DOHH2 (cell line): ENCODE results near the gene CACNG6.

ENCODE experiments used
- CTCF ChIP-seq: fragments of 200-600 bp; sonication (generic); IDR thresholded peaks from one replicate; pipeline ENCODE4 v1.5.1; 2014; ENCODE audit warnings: antibody characterized with exemption, mild to moderate bottlenecking, low read depth, low read length; ENCODE audit not compliant: poor library complexity, severe bottlenecking
- EZH2phosphoT487 ChIP-seq: fragments of 200-600 bp; sonication (generic); IDR thresholded peaks from 2 replicates; pipeline ENCODE4 v1.6.1; 2017; ENCODE audit warnings: borderline replicate concordance, mild to moderate bottlenecking, antibody characterized with exemption, low read length, moderate library complexity, mixed read lengths

DNA sequence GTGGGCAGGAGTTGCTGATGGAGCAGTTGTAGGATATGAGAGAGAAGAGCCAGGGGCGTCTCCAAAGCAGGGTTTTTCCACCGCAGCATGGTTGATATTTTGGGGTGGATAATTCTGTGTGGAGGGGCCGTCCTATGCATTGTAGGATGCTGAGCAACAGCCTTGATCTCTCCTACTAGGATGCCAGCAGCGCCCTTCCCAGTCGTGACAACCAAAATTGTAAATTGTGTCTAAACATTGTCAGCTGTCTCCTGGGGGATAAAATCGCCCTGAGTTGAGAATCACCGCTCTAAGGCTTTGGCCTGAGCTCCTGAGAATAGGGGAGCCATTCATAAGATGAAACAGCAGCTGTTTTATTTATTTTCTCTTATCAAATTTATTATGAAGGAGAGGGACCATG is 24.5 kb upstream of the CACNG6 start:
- TF ChIP-seq CTCF (no peak), EZH2phosphoT487 (no peak)
